Measurements from ENCODE around the gene MBL2. TPM values are rescaled to one million over a fixed set of nuclear protein-coding genes. Genes with fewer than 3 reads are reported as not detected.

Gene MBL2
- total RNA-seq, 2 donors from 2014 or later: not detected

DNA sequence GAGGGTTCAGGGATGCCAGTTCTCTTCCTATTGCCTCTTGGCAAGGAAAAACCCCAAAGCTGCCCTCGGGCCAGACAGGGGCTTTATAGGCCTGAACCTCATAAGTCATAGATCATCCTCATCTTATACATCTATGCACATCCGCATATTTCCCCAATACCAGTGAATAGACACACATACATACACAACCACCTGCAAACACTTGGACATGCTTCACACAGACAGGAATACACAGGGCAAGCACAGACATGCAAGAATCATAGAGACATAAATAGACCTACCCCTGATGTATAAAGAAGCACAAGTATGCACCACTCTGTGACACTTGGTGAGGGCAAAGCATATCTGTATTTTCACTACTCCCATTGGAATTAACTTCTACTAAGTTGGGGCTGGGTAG lies 30.7 kb downstream of the MBL2 start:
- TF ChIP-seq, protein P1, sequence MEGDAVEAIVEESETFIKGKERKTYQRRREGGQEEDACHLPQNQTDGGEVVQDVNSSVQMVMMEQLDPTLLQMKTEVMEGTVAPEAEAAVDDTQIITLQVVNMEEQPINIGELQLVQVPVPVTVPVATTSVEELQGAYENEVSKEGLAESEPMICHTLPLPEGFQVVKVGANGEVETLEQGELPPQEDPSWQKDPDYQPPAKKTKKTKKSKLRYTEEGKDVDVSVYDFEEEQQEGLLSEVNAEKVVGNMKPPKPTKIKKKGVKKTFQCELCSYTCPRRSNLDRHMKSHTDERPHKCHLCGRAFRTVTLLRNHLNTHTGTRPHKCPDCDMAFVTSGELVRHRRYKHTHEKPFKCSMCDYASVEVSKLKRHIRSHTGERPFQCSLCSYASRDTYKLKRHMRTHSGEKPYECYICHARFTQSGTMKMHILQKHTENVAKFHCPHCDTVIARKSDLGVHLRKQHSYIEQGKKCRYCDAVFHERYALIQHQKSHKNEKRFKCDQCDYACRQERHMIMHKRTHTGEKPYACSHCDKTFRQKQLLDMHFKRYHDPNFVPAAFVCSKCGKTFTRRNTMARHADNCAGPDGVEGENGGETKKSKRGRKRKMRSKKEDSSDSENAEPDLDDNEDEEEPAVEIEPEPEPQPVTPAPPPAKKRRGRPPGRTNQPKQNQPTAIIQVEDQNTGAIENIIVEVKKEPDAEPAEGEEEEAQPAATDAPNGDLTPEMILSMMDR (IDR thresholded peaks at IDR 0.05): no peak
- H3K4me1 ChIP-seq (ENCODE audit: control insufficient read depth in 1 of 2, low read depth in 2 of 2): no peaks in the 10 kb centered on the region
- DNase-seq (ENCODE audit: low spot score): no peak

DNA sequence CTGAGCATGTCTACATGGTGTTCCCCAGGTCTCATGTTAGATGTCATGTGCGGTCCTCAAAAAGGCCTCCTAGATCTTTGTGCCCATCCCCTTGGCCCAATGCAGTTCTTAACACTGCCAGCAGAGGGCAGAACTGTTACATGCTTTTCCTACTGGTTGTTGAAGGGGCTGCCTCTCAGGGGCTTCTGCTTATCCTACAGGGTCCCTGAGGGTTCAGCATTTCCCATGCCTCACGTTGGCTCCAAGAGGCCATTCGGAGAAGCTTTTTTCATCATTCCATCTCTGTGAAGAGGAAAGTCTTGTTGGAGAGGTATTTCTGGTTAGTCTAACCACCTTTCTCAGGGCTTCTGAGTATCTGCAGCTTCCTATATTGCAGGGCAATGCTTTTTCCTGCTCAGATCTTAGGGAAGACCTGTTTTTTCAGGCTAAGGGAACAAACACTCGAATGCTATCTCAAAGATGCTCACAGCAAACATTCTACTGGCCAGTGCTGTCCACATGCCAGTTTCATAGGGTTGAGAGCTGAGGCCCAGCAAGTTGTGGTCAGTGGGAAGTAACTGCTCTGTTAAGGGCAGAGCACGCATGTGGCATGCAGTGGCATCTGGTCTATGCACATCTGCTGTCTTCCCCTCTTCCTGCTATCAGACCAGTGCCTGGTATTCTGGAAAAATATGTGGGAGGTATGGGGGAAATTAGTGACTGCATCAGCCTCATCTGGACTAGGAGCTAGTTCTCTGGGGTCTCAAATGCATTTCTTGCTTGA lies 31.5 kb downstream of the MBL2 start:
- ATAC-seq (ENCODE audit: insufficient number of reproducible peaks, low FRiP score, low read depth) (no peak), DNase-seq (ENCODE audit: low spot score) (no peak)
- Histone ChIP-seq H3K4me3 (no peak overlapping the region), H3K36me3 (no peaks in the 10 kb centered on the region), H3K4me1 (ENCODE audit: control insufficient read depth in 1 of 2, low read depth in 2 of 2) (no peaks in the 10 kb centered on the region), H3K27me3 (replicated peaks; ENCODE audit: insufficient read depth) (no peaks in the 10 kb centered on the region), H3K27ac (no peak overlapping the region), H3K9me3 (no peaks in the 10 kb centered on the region)
- TF ChIP-seq, protein P1 (IDR thresholded peaks at IDR 0.05): peak; percentile 72

More for the DNA sequence above, 30.7 kb downstream of the MBL2 start:
- no peak overlapping the region for H3K27ac ChIP-seq
- no peaks in the 10 kb centered on the region for H3K27me3 ChIP-seq (replicated peaks; ENCODE audit: insufficient read depth)
- no peak for ATAC-seq (ENCODE audit: insufficient number of reproducible peaks, low FRiP score, low read depth)
- H3K36me3 ChIP-seq: no peaks in the 10 kb centered on the region
- H3K4me3 ChIP-seq: no peak overlapping the region
- no peaks in the 10 kb centered on the region for H3K9me3 ChIP-seq

DNA sequence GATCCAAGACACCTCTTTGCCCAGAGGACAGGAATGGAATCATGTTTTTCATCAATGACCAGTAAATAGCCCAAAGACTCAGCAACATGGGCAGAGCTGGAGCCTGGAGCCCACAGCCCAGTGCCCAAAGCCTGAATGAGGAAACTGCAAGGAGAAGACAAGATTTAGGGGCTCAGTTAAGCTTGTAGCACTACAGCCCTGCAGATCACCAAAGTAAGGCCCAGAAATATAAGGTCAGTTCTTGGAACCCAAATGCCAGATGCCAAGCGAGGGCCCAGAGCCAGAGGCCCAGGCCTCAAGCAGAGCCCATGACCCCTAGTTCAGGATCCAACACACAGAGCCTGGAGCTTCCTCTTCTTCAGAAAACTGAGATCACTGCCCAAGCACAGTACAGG lies 32.4 kb downstream of the MBL2 start:
- DNase-seq (ENCODE audit: low spot score): no peak
- no peak for ATAC-seq (ENCODE audit: insufficient number of reproducible peaks, low FRiP score, low read depth)
- no peak overlapping the region for H3K27ac ChIP-seq
- H3K4me1 ChIP-seq (ENCODE audit: control insufficient read depth in 1 of 2, low read depth in 2 of 2): no peaks in the 10 kb centered on the region
- TF ChIP-seq, protein P1 (IDR thresholded peaks at IDR 0.05): no peak
- H3K9me3 ChIP-seq: no peaks in the 10 kb centered on the region
- H3K36me3 ChIP-seq: no peaks in the 10 kb centered on the region
- H3K4me3 ChIP-seq: no peak overlapping the region
- no peaks in the 10 kb centered on the region for H3K27me3 ChIP-seq (replicated peaks; ENCODE audit: insufficient read depth)

DNA sequence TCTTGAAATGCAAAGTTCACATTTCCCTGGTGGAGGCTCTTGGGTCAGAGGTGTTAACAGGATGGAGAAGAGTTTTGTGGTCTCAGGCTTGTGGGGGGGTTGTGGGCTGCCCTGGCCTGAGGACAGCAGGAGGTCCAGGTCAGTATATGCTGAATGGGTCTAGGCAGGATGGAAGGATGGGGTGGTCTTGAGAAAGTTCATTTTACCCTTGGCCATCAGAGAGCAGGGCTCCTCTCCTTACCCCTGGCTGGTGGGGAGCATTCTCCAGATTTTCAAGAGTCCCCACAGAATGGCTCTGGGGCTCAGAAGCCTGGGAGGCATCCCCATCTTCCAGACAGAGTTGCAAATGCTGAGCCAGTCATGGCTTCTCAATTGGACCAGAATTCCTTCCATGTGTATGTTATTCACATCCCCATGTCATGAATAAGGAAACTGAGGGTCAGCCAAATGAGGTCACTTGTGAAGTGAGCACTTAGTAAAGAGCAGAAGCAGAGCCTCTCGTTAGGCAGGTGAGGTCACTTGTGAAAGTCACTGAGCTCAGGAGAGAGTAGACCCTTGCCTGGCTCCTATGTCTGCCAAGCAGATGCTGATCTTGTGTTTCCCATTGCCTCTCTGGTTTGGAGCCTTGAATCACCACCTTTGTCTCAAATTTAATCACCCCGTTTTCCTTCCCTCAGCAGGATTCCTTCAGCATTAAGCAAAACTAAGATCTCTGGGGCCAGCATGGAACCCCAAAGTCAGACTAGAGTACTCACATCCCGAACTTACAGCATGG lies 33.0 kb downstream of the MBL2 start:
- no peak for ATAC-seq (ENCODE audit: insufficient number of reproducible peaks, low FRiP score, low read depth)
- DNase-seq (ENCODE audit: low spot score): no peak
- Histone ChIP-seq H3K4me3 (no peak overlapping the region), H3K27ac (no peak overlapping the region), H3K27me3 (replicated peaks; ENCODE audit: insufficient read depth) (no peaks in the 10 kb centered on the region), H3K4me1 (ENCODE audit: control insufficient read depth in 1 of 2, low read depth in 2 of 2) (no peaks in the 10 kb centered on the region), H3K36me3 (no peaks in the 10 kb centered on the region), H3K9me3 (no peaks in the 10 kb centered on the region)
- TF ChIP-seq, protein P1 (IDR thresholded peaks at IDR 0.05): no peak

DNA sequence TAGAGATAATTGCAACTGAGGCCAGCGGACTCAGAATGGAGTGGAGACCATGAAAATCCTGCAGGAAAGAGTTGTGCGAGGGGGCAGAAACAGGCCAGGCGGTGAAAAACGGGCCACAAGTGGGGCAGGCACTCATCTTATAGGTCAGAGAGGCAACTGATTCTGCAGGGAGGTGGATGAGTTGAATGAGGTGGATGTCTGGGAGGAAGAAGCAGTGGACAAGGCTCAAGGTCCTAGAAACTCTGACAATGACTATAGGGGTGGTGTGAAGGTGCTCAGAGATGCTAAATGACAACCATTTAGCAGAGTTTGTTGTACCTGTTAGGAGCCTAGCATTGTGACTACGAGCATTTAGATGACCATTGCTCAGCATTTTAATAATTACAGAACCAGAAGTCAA lies 33.6 kb downstream of the MBL2 start:
- no peak overlapping the region for H3K4me3 ChIP-seq
- ATAC-seq (ENCODE audit: insufficient number of reproducible peaks, low FRiP score, low read depth) (no peak), DNase-seq (ENCODE audit: low spot score) (no peak)
- H3K9me3 ChIP-seq: no peaks in the 10 kb centered on the region
- H3K27me3 ChIP-seq (replicated peaks; ENCODE audit: insufficient read depth): no peaks in the 10 kb centered on the region
- no peak overlapping the region for H3K27ac ChIP-seq
- TF ChIP-seq, protein P1 (IDR thresholded peaks at IDR 0.05): no peak
- H3K36me3 ChIP-seq: no peaks in the 10 kb centered on the region
- H3K4me1 ChIP-seq (ENCODE audit: control insufficient read depth in 1 of 2, low read depth in 2 of 2): no peaks in the 10 kb centered on the region
